NOMO-1 treated with dmso at 0.1 percent for 144 hours (cell line): Measurements from ENCODE around the gene MYO15A.
A peak's percentile ranks its signal among the peaks of the same experiment; 100 is the strongest.

Experiments used
- DNase-seq: peaks from one replicate; lab custom pipeline; 2025; ENCODE audit not compliant: unreplicated experiment; lab: John Stamatoyannopoulos, UW

Gene MYO15A

DNA sequence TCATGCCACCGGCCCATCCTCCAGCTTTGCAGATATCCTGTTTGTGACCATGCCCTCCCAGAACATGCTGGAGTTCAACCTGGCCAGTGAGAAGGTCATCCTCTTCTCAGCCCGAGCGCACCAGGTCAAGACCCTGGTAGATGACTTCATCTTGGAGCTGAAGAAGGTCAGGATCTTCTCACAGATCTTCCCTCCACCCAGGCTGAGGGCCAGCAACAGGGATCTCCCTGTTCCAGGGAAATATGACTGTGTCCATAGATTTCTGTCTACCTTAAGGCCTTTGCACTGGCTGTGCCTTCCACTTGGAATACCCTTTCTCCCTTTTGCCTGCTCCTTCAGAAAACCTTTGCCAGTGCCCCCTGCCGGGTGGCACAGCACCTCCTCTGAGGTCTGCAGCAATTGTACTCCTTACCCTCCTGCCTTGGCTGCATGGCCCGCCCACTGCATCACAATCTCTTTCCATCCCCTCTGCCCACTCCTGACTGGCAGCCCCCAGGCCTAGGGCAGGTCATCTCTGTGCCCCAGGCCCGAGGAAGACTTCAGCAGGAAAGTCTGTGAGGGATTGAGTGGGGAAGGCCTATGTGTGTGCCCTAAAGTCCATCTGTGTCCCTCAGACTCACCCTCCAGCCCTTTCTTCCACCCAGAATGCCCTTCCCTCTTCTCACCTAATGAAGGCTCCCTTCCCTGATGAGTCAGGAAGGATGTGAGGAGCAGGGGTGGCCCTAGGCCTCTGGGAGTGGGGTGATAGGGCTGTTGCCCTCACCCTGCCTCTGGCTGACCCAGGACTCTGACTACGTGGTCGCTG, 47.8 kb downstream of the MYO15A start:
- DNase-seq = no peak

DNA sequence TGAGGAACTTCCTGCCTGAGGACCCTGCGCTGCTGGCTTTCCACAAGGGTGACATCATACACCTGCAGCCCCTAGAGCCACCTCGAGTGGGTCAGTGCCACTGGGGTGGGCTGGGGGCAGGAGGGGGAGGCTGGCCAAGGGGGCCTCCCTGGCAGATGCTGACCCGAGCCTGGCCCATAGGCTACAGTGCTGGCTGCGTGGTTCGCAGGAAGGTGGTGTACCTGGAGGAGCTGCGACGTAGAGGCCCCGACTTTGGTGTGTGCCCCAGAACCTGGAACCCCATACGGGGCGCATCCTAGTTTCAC, 48.4 kb downstream of the MYO15A start:
- no peak for DNase-seq

DNA sequence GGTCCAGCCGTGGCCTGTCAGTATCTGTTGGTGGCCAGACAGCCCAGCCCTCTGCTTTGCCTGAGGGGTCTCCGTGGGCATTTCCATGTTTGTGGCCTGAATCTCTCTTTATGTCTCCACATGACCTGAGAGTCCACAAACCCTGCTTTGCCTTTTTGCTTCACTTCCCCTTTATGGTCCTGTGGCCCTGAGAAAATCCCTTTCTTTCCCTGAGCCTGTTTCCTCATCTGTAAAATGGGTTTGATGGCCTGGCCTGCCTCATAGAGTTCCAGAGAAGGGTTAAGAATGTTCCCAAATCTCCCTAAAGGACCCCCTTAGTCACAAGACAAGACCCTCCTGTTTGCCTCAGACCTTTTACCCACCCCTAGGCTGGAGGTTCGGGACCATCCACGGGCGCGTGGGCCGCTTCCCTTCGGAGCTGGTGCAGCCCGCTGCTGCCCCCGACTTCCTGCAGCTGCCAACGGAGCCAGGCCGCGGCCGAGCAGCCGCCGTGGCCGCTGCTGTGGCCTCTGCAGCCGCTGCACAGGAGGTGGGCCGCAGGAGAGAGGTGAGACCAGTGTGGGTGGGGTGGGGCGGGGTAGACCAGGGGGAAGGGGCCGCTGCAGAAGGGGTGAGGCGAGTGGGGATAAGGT, 48.9 kb downstream of the MYO15A start:
- no peak for DNase-seq

DNA sequence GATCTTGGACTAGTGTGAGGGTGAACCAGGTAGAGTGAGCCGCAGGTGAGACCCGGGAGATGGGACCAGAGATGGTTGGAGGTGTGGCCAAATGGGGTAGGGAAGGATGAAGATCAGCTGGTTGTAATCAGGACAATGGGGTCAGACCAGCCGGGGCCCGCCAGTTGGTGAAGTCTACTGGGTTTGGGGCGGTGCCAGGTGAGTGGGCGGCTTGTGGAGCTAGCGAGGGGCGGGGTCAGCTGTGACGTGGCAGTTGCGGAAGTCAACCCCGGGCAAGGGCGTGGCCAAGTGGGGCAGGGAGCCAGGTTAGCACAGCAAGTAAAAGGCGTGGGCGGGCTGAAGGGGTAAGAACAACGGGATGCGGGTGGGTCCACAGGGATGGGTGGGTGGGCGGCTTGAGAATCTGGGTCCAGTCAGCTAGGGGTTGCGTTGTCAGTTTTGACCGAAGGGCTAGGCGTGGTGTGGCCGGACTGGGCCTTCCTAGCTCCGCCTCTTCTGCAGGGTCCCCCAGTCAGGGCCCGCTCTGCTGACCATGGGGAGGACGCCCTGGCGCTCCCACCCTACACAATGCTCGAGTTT, 49.6 kb downstream of the MYO15A start:
- DNase-seq = peak; percentile 69

DNA sequence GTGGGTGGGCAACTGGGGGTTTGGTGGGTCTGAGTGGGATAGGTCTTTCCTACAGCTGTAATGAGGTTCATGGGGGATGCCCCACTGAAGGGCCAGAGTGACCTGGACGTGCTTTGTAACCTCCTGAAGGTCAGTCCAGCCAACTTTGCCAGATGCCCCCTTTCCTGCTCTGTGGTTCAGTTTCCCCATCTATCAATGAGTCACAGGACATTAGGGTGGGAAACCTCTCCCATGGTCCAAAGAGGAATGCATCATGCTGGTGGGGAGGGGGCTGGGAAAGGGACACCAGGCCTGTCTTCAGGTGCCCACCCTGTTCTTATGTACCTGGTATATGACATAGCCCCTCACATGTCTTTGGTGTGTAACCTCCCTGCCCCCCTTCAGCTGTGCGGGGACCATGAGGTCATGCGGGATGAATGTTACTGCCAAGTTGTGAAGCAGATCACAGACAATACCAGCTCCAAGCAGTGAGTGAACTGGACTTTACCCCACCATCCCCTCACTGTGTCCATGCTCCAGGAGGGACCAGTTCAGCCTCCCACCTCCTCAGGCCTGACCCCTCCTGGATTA, 51.1 kb downstream of the MYO15A start:
- DNase-seq = no peak

DNA sequence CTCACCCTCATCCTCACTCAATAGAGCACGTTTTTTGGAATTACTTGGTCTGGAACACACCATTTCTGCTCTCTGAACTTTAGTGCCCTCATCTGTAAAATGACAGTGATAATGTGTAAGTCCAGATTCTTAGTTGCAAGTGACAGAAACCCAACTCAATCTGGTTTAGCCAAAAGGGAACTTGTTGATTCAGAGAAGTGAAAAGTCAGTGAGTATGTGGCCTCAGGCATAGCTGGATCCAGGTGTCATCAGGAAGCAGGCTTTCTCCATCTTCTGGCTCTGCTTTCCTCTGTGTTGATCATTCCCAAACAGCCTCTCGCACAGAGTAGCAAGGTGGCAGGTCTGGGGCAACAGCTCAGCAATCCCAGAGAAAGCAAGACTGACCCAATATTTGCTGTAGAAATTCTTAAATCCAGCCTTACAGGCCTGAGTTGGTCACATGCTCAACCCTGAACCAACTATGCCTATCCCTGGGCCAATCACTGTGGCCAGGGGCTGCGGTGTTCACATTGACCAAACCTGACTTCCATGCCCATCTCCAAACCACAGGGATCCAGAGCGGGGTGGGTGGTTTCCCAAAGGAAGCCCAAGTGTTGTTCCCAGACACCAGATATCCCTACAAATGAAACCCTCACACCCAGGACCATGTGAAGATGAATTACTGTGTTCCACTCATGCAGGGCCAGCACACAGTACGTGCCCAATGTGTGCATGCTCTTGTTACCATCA, 51.7 kb downstream of the MYO15A start:
- no peak for DNase-seq

DNA sequence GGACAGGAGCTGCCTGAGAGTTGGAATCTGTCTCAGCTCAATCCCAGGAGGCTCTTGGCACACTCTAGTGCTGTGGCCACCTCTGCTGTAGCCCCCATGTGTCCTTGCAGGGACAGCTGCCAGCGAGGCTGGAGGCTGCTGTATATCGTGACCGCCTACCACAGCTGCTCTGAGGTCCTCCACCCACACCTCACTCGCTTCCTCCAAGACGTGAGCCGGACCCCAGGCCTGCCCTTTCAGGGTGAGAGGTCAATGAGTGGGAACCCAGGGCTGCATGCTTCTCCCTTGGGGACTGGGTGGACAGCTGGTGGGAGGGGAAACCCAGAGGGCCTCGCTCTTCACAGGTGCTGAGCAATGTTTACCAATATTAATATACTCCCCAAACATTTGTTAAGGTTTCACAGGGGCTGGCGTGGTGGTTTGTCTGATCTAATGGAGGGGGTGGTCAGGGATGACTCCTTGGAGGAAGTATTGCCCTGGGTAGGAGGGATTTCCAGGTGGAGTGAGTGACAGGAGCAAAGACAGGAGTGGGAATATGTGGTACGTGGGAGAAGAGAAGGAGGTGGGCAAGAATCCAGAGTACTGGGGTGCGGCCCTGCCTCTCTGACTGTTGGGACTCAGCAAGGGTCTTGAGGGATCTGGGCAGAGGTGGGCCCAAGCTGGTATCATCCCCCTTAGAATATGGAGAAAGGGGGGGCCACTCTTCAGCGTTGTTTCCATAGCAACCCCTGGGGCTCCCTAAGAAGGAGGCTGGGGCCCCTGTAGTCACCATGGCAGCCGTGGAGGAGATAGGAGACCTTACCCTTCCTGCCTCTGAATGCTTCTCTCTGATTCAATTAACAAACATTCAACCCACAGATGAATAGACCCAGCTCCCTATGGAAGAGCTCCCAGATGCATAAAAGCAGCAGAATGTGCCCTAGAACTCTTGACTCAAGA, 52.9 kb downstream of the MYO15A start:
- DNase-seq = no peak

DNA sequence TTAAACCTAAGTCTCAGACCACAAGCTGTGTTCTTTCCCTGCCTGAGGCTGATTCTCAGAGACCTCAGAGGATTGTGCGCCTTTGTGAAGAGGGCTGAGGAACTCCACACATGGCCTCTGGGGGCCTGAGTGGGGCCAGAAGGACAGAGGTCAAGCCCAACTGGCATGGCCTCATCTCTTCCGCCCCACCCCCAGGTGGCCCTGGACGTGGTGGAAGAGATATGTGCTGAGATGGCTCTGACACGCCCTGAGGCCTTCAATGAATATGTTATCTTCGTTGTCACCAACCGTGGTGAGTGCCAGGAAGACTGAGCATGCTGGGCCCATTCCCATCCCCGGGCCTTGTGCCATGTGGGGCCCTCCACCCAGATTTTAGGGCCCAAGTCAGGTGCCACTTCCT, 55.0 kb downstream of the MYO15A start:
- no peak for DNase-seq

DNA sequence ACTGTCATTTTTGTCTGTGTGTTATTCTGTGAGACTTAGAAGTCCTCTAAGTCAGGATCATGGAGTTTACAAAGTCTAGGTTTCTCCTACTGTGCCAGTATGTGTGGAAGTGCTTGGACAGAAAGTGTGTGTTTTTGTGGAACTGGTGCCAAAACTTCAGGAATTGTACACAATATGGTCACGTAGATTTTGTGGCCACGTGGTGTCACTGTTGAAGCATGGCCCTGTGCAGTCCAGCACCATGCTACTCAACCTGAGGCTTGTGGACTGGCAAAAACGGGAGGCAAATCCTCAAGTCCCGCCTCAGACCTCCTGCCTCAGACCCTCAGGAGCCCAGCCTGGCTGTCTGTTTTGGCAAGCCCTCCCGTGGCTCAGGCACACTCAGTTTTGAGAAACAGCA, 58.3 kb downstream of the MYO15A start:
- no peak for DNase-seq

DNA sequence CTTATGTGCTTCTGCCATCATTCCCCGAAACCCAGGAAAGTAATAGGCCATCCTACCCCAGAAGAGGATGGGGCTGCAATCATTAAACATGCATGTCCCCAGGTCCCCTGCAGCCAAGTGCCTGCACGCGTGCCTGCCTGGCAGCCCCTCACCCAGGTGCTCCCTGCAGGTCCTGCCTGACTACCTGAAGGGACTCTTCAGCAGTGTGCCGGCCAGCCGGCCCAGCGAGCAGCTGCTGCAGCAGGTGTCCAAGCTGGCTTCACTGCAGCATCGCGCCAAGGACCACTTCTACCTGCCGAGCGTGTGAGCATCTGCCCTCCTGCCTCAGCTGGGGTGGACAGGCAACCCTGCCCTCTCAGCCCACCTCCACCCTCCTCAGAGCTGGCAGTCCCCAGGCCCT, 58.9 kb downstream of the MYO15A start:
- no peak for DNase-seq

DNA sequence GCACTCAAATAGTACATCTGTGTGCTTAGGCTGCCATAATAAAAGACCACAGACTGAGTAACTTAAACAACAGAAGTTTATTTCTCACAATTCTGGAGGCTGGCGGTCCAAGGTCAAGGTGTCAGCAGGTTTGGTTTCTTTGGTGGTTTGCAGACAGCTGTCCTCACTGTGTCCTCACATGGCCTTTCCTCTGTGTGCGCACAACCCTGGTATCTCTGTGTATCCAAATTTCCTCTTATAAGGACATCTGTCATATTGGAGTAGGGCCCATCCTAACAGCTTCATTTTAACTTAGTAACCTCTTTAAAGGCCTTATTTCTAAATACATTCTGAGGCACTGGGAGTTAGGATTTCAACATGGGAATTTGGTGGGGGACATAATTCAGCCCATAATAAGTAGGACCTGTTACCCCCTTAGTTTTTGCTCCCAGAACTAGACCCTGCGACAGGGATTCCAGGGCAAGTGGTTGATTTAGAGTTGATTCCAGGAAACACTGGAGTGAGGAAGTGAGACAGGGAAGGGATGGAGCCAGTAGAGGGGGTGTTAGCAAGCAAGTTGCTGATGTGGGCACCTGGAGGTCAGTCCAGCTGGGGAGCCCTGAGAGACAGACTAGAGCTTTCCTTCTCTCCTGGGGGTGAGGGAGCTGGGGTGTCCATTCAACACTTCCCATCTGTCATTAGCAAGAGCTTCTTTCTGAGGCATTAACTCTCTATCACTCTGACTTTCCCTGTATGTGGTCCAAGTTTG, 64.1 kb downstream of the MYO15A start:
- no peak for DNase-seq

DNA sequence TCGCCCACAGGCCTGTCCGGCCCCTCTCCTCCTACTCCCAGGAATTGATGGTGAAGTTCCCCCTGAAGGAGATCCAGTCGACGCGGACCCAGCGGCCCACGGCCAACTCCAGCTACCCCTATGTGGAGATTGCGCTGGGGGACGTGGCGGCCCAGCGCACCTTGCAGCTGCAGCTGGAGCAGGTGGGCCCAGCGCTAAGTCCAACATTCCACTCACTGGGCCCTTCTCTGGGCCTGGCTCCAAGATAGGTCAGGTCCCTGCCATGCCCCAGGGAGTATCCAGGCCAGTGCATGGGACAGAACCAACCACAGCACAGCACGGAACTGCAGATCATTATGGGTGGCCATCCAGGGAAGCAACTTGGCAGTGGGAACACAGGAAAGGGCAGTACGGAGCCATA, 65.2 kb downstream of the MYO15A start:
- no peak for DNase-seq

DNA sequence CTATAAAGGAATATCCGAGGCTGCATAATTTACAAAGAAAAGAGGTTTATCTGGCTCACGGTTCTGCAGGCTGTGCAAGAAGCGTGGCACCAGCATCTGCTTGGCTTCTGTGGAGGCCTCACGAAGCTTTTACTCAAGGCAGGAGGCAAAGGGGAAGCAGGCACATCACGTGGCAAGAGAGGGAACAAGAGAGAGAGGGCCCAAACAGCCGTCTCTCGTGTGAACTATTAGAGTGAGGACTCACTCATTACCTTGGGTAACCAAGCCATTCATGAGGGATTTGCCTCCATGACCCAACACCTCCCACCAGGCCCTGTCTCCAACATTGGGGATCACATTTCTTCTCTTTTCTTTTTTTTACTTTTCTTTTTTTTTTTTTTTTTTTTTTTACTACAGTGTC, 67.6 kb downstream of the MYO15A start:
- DNase-seq = peak; percentile 67

DNA sequence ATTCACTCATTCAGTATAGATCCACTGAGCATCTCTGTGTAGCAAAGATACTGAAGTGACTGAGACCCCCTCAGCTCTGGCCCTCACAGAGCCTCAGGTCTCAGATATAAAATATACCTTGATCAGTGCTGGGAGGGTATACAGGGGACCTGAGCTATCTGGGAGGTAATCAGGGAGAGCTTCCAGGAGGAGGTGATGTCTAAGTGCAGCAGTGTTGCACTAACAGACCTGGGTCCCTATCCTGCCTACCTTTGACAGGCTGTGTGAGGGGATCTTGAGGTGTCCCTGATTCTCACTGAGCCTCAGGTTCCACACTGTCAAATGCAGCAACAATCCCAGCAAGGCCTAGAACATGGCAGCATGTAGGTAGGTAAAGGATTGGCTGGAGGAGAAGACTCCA, 68.6 kb downstream of the MYO15A start:
- DNase-seq = no peak

DNA sequence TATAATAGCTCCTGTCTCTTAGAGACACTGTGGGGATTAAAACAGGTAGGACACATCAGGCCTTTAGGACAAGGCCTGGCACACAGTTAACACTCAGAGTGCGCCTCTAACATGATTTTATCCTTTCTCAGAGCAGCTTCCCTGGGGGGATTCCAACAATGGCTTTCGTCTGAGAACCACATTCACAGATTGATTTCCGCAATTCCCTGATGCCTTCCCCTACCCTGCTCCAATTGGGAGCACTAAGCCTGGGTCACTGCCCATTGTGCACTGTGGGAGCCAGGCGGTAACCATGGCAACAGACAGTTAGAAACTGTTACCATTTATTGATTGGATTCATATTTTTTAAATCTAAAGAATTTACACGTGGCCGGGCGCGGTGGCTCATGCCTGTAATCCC, 69.2 kb downstream of the MYO15A start:
- no peak for DNase-seq

DNA sequence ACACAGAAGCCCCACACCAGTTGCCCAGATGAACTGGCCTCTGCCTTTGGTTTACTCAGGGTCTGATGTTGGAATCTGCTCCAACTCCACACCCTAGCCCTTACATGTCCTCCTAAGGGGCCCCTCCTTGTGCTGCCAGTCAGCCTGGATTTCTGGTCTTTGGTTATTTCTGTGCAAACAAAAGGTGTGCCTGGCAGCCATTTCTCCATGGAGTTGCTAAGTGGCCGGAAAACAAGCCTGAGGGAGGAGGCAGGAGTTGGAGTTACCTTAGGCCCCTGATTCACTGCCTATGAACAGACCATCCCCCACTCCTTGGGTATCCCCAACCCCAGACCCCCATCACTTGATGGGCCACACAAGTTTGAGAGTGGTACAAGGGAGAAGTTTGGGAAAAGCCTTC, 70.6 kb downstream of the MYO15A start:
- no peak for DNase-seq

DNA sequence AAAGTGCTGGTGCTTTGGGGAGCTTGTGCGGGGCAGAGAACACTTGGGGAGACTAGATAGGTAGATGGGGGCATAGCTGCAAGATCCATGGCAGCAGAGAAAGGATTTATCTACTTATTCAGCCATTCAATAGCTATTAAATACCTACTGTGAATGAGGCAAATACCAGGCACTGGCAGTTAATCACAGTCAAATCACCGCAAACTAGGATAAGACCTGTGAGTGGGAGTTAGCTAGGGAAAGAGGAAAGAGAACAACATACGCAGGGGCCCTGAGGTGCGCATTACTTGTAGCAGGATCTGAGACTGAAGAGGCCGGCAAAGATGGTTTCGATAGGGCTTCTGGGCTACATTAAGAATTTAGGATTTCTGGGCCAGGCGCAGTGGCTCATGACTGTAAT, 71.2 kb downstream of the MYO15A start:
- no peak for DNase-seq

DNA sequence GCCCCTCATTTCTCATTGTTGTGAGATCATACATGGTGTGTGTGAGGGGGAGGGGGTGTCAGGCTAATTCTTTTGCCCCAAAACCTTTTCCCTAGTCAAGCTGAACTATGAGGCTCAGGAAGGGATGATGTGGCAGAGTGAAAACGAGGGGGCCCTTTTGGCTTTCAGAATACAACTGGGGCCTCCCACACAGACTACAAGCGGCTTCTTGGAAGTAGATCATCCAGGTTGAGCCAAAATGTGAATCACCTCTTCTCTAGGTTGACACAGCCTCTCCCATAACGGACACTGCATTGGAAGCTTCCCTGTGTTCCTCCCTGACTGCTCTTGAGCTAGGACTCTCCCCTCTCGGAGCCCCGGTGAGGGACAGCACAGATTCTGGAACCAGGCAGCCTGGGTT, 72.8 kb downstream of the MYO15A start:
- no peak for DNase-seq

DNA sequence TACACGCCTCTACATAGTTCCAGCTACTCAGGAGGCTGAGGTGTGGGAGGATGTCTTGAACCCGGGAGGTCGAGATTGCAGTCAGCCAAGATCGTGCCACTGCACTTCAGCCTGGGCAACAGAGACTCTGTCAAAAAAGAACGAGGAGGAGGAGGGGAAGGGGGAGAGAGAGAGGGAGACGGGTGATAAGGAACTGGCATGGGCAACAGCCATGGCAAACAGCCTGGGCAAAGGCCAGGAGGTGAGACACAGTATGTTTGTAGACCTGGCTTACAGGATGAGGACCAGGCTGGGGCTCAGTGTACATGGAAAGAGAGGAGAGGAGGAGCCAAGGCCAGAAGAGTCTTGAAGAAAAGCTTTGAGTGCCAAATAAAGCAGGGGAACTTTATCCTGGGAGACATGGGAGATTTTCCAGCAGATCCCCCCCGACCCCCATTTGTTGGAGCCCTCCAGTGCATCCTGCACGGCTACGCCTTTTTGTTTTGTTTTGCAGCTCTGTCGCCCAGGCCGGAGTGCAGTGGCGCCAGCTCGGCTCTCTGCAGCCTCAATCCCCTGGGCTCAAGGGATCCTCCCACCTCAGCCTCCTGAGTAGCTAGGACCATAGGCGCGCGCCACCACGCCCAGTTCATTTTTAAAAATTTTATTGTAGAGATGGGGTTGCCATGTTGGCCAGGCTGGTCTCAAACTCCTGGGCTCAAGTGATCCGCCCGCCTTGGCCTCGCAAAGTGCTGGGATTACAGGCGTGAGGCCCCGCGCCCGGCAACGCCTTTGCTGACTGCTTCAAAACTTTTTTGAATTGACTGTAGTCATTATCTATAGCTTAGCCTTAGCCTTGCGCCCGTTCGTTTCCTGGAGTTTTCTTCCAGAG, 73.8 kb downstream of the MYO15A start:
- DNase-seq = no peak
